GM12872 (cell line): Measurements from ENCODE around the gene MAEA.

ENCODE experiments used
- TF ChIP-seq, protein P1 (sequence below): IDR thresholded peaks from 3 replicates; pipeline ENCODE4 v1.5.1; 2011; ENCODE audit warnings: low read depth, mild to moderate bottlenecking, low read length, moderate library complexity; ENCODE audit not compliant: insufficient read depth

Gene MAEA

DNA sequence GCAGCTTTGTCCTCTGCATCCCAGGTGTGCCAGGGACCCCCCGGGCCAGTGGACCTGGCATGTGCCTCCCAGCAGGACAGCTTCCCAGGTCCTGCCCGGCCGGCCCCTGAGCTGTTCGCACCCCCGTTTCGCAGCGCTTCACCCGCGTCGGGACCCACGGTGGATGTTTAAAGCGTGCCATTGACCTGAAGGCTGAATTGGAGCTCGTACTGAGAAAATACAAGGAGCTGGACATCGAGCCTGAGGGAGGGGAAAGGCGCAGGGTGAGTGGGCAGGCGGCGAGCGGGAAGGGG is 65.2 kb downstream of the MAEA start:
- TF ChIP-seq, protein P1, sequence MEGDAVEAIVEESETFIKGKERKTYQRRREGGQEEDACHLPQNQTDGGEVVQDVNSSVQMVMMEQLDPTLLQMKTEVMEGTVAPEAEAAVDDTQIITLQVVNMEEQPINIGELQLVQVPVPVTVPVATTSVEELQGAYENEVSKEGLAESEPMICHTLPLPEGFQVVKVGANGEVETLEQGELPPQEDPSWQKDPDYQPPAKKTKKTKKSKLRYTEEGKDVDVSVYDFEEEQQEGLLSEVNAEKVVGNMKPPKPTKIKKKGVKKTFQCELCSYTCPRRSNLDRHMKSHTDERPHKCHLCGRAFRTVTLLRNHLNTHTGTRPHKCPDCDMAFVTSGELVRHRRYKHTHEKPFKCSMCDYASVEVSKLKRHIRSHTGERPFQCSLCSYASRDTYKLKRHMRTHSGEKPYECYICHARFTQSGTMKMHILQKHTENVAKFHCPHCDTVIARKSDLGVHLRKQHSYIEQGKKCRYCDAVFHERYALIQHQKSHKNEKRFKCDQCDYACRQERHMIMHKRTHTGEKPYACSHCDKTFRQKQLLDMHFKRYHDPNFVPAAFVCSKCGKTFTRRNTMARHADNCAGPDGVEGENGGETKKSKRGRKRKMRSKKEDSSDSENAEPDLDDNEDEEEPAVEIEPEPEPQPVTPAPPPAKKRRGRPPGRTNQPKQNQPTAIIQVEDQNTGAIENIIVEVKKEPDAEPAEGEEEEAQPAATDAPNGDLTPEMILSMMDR = no peak

DNA sequence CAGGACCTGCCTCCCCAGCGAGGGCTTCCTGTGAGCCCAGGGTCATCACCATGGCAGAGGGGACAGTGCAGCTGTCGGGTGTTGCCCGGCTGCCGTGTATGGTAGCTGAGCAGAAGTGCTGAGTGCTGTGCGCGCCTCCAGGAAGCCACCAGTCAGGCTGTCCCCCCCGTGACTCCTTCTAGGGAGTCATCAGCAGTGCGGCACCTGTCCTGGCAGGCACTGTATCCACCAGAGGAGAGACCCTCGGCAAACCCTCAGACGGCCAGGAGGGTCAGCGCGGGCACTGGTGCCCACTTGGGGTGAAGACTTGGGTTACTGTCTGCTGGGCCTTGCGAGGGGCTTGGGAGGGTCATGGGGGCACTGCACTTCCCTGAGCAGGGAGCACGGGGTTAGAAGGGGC is 65.7 kb downstream of the MAEA start:
- TF ChIP-seq, protein P1 = no peak

DNA sequence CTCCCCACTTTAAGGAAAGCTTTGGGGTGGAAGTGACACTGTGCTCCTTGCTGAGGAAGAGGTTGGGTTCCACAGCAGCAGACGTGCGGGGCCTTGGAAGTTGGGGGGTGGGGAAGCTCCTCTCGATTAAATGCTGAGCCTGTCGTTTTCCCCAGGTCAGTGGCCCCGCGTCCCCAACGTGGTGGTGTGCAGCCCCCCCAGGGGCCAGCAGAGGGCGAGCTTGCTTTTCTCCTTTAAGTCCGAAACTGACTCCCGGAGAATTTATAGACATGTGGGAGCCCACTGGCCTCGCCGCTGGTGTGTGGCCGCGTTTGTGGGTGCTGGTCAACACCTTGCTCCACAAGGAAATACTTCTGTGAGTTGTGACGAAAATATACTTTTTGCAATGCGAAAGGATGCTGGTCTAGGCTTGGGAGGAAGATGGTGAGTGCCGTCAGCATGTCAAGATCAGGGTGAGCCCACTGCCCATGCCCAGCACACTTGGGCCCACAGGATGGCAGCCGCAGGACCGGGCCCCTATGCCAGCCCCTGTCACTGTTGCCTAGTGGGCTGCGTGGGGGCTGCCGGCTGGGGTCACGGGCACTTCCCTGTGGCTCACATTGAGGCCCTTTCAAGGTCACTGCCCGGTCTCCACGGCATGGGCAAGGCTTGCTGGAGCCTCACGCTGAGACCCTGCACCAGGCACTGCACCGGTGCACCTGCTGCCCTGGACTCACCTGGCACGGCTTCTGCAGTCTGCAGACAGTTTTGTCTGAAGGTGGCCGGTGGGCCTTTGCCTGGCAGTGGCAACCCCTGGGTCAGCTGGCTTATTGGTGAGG is 66.7 kb downstream of the MAEA start:
- TF ChIP-seq, protein P1 = peak; percentile 83

DNA sequence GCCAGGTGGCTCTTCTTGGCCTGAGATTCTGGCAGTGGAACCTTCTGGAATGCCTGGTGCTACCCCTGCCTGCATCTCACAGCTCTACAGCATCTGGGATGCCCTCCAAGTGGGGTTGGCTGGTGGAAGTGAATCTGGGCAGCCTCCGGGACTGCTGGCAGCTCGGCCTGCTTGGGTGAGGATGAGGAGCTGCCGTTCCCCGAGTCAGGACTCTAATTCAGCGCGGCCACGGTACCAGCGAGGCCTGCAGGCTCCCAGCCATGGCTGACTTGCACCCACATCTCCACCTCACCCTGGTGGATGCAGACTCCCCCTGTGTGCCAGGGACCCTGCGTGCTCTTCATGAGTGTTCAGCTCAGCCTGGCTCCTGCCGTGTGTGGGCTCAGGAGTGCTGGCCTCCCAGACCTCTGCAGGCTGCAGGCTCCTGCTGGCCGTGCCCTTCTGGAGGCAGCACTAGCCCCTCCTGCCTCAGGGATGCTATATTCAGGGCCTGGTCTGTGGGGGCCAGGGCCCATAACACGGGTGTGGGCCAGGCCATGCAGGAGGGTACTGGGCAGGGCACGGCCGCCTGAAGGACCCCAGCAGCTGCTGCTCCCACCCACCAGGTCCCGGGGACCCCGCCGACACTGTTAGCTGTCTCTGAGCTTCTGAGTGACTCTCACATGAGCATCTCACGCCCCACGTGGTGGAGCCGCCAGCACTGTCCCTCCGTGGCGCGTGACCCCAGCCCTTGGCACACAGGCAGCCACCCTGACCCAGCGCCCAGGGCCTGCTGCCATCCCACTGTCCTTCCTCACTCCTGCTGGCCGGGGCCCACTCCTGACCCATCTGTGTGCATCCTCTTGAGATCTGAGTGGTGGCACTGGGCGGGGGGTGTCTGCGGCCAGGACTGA is 67.9 kb downstream of the MAEA start:
- TF ChIP-seq, protein P1 = no peak

DNA sequence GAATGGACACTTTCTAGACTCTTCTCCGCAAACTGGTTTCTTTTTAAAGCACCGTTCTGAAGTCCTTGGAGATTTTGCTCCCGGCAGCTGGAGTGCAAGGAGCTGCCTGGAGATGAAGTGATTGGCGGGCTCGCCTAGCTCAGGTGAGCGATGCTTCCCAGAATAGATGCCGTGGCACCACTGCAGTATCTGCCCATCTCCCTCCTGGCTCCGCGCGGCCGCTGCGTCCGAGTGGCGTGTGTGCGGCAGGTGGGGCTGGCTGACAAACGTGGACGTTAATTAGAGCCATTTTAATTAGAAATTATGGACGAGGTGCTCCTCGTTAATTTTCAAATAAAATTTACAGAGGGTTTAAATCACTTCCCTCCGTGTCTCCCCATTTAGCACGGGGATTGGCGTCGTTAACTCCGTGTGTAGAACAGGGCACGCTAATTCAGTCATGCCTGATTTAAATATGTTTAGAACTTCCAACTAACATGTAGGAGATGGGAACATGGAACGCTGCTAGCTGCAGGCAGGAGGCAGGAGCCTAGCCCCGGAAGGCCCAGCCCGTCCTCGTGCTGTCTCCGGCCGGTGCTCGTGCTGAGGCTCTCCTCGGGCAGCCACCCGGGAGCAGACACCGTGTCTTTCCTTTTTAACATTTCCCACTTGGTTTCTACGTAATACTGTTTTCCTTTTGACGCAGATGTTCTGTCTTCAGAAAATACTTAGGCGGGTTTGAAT is 68.9 kb downstream of the MAEA start:
- TF ChIP-seq, protein P1 = no peak

DNA sequence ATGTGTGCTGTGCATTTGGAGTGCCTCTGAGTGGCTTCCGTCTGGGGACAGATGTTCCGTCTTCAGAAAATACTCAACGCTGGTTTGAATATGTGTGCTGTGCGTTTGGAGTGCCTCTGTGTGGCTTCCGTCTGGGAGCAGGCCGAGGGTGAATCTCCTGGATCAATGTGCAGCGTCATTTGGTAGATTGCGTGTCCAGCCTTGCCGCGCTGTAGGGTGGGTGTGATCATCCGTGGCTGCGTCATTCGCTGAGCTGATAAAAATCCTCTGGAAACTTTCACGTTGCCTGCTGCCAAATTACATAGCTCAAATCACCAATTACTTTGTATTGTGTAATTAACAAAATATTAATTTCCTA is 69.4 kb downstream of the MAEA start:
- TF ChIP-seq, protein P1 = no peak

DNA sequence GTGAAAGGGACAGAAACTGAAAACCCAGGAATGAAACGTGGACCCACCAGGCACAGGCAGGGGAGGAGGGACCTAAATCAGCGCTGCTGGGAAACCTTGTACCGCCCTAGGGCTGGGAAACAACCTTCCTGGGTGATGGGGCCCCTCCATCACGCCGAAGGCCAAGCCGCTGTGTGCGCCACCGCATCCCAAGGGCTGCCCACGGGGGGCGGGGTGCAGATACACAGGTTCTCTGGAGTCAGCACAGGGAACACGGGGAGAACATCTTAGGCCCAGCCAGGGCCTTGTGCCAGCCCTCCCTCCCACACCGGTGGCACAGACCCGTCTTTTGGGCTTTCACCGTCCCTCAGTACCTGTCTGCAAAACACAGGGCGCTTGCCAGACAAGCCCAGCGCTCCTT is 70.3 kb downstream of the MAEA start:
- TF ChIP-seq, protein P1 = no peak
